Nephron progenitor cell (in vitro differentiated cells): ENCODE data around the gene STEAP1B.

Source experiments
- DNase-seq: peaks from one replicate; pipeline ENCODE4 v3.0.0; 2021
- H3K27ac Mint-ChIP-seq: 2 replicates; pipeline ENCODE4 v1.8.0; 2021; ENCODE audit warnings: mild to moderate bottlenecking, moderate library complexity, mixed read lengths
- H3K27me3 Mint-ChIP-seq: 2 replicates; pipeline ENCODE4 v1.8.0; 2021; ENCODE audit warnings: mild to moderate bottlenecking, low read depth, mixed read lengths; ENCODE audit not compliant: poor library complexity
- H3K36me3 Mint-ChIP-seq: 2 replicates; pipeline ENCODE4 v1.8.0; 2021; ENCODE audit warnings: low read depth, mixed read lengths
- H3K4me1 Mint-ChIP-seq: 2 replicates; pipeline ENCODE4 v1.8.0; 2021; ENCODE audit warnings: mixed read lengths
- H3K4me3 Mint-ChIP-seq: 2 replicates; pipeline ENCODE4 v1.8.0; 2021; ENCODE audit warnings: mild to moderate bottlenecking, moderate library complexity, mixed read lengths
- H3K9me3 Mint-ChIP-seq: 2 replicates; pipeline ENCODE4 v1.8.0; 2021; ENCODE audit warnings: mild to moderate bottlenecking, moderate library complexity, mixed read lengths
- TF ChIP-seq, protein P1 (sequence below): fragments of 200-600 bp; sonication (generic); IDR thresholded peaks from 2 replicates; pipeline ENCODE4 v1.5.0; 2021; ENCODE audit warnings: antibody characterized with exemption

Gene STEAP1B

DNA sequence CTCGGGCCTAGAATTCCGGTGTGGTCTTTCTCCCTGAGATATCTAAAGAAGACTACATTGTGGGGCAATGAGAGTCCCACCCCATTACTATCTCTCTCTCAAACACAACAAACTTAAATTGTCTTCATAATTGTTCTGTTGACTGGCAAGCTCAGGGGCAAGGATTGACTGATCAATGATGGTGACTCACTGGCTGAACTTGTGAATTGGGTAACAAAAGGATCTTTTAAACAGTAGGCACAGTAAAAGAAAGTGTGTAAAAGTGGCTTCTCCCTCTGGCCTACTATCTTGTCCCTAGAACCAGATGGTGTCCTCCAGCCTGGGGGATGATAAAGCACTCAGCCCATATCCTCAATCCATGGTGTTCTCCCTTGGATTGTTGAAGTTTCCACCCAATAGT lies 80.0 kb downstream of the STEAP1B start:
- peaks cover 4% of the 10 kb centered on the region for H3K9me3 Mint-ChIP-seq
- no peak for DNase-seq
- no peak overlapping the region for H3K27ac Mint-ChIP-seq
- peaks cover 12% of the 10 kb centered on the region for H3K27me3 Mint-ChIP-seq
- no peak overlapping the region for H3K4me3 Mint-ChIP-seq
- H3K36me3 Mint-ChIP-seq: no peaks in the 10 kb centered on the region
- TF ChIP-seq, protein P1, sequence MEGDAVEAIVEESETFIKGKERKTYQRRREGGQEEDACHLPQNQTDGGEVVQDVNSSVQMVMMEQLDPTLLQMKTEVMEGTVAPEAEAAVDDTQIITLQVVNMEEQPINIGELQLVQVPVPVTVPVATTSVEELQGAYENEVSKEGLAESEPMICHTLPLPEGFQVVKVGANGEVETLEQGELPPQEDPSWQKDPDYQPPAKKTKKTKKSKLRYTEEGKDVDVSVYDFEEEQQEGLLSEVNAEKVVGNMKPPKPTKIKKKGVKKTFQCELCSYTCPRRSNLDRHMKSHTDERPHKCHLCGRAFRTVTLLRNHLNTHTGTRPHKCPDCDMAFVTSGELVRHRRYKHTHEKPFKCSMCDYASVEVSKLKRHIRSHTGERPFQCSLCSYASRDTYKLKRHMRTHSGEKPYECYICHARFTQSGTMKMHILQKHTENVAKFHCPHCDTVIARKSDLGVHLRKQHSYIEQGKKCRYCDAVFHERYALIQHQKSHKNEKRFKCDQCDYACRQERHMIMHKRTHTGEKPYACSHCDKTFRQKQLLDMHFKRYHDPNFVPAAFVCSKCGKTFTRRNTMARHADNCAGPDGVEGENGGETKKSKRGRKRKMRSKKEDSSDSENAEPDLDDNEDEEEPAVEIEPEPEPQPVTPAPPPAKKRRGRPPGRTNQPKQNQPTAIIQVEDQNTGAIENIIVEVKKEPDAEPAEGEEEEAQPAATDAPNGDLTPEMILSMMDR: no peak
- H3K4me1 Mint-ChIP-seq: peaks cover 16% of the 10 kb centered on the region

DNA sequence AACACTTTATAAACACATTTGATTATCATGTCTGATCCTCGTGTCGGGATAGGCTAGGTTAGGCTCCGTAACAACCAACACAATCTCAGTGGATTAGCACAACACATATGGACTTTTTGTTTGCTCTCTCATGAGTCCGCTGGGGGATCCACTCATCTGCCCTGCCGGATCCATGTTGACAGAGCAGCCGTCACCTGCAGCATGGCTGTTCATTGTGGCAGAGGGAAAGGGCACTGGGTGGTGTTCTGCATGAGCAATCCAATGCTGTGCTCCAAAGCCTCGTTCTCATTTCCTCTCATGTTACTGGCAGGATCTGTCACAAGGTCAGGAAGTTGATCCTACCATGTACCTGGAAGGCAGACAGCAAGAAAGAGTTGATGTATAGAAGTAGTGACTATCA lies 80.5 kb downstream of the STEAP1B start:
- TF ChIP-seq, protein P1: no peak
- Mint-ChIP-seq H3K4me1 (peaks cover 16% of the 10 kb centered on the region), H3K36me3 (no peaks in the 10 kb centered on the region), H3K27me3 (peaks cover 12% of the 10 kb centered on the region), H3K9me3 (peaks cover 4% of the 10 kb centered on the region), H3K4me3 (no peak overlapping the region), H3K27ac (no peak overlapping the region)
- peak; percentile 5 for DNase-seq

- TF ChIP-seq, protein P1: no peak
- H3K36me3 Mint-ChIP-seq: no peaks in the 10 kb centered on the region
- no peak overlapping the region for H3K4me3 Mint-ChIP-seq
- H3K9me3 Mint-ChIP-seq: peaks cover 4% of the 10 kb centered on the region
- no peak for DNase-seq
- no peak overlapping the region for H3K27ac Mint-ChIP-seq
- H3K27me3 Mint-ChIP-seq: peaks cover 12% of the 10 kb centered on the region
- H3K4me1 Mint-ChIP-seq: peaks cover 16% of the 10 kb centered on the region
Measured at GRCh38 chr7:22418251-22419046, 81.5 kb downstream of the STEAP1B start.

DNA sequence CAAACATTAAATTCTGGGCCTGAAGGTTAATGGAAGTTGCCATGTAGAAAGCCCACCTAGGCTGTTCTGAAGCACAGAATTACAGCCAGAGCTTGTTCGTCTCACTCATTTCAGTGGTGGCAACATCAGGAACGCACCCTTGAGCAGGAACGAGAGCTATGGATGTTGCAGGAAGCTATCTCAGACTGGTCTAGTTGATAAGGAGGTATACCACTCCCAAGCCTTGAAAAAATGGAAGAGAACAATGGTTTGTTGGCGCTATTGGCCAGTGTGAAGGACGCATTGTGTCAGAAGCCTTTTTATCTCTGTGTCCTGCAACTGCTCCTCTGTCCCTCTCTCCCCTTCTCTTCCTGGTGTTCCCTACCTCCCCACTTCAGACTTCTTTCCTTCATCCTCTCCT lies 82.1 kb downstream of the STEAP1B start:
- peaks cover 4% of the 10 kb centered on the region for H3K9me3 Mint-ChIP-seq
- no peak overlapping the region for H3K4me3 Mint-ChIP-seq
- H3K27ac Mint-ChIP-seq: no peak overlapping the region
- peaks cover 12% of the 10 kb centered on the region for H3K27me3 Mint-ChIP-seq
- H3K36me3 Mint-ChIP-seq: no peaks in the 10 kb centered on the region
- DNase-seq: no peak
- peaks cover 16% of the 10 kb centered on the region for H3K4me1 Mint-ChIP-seq
- TF ChIP-seq, protein P1: no peak

- TF ChIP-seq, protein P1: no peak
- H3K4me3 Mint-ChIP-seq: no peak overlapping the region
- H3K27ac Mint-ChIP-seq: no peak overlapping the region
- peaks cover 16% of the 10 kb centered on the region for H3K4me1 Mint-ChIP-seq
- DNase-seq: no peak
- no peaks in the 10 kb centered on the region for H3K36me3 Mint-ChIP-seq
- peaks cover 4% of the 10 kb centered on the region for H3K9me3 Mint-ChIP-seq
- H3K27me3 Mint-ChIP-seq: peaks cover 12% of the 10 kb centered on the region
Measured at GRCh38 chr7:22417349-22417748, 82.6 kb downstream of the STEAP1B start.

GRCh38 chr7:22414424-22414823 lies 85.6 kb downstream of the STEAP1B start:
- H3K27me3 Mint-ChIP-seq: peaks cover 9% of the 10 kb centered on the region
- H3K9me3 Mint-ChIP-seq: no peaks in the 10 kb centered on the region
- H3K36me3 Mint-ChIP-seq: no peaks in the 10 kb centered on the region

More at GRCh38 chr7:22414424-22414823, 85.6 kb downstream of the STEAP1B start:
- TF ChIP-seq, protein P1: no peak
- Mint-ChIP-seq H3K4me3 (no peak overlapping the region), H3K27ac (no peak overlapping the region), H3K4me1 (peaks cover 9% of the 10 kb centered on the region)
- DNase-seq: no peak
